Measurements from ENCODE around the gene CNTN4. TPM values are rescaled to one million over a fixed set of nuclear protein-coding genes. Genes with fewer than 3 reads are reported as not detected.
"Not testable (repeated sequence)": the region's sequence is repeated elsewhere in the genome, so short reads cannot be mapped to it uniquely, and the experiment has no call there.

The CNTN4 gene
- total RNA-seq, 2 donors from 2014 or later = 0.62 to 0.79 TPM

- Mint-ChIP-seq H3K27me3 (ENCODE audit: low read depth) (no peaks in the 10 kb centered on the region), H3K27ac (no peak overlapping the region), H3K9me3 (no peaks in the 10 kb centered on the region), H3K4me3 (no peak overlapping the region), H3K4me1 (ENCODE audit: low read depth) (no peaks in the 10 kb centered on the region), H3K36me3 (ENCODE audit: insufficient read depth in 2 of 2) (no peaks in the 10 kb centered on the region)
- no peak for ATAC-seq (replicated peaks in 1 of 2)
- DNase-seq = no peak
Observed at GRCh38 chr3:2807514-2807913, 708.8 kb downstream of the CNTN4 start.

- Mint-ChIP-seq H3K27ac (no peak overlapping the region), H3K9me3 (peaks cover 0 to 2% of the 10 kb centered on the region in 2 donors), H3K27me3 (ENCODE audit: low read depth) (peaks cover 6% of the 10 kb centered on the region), H3K4me3 (no peak overlapping the region), H3K4me1 (ENCODE audit: low read depth) (no peaks in the 10 kb centered on the region), H3K36me3 (ENCODE audit: insufficient read depth in 2 of 2) (no peaks in the 10 kb centered on the region)
- DNase-seq (no peak), ATAC-seq (replicated peaks in 1 of 2) (no peak)
Observed at GRCh38 chr3:2810723-2811122, 712.1 kb downstream of the CNTN4 start.

- Mint-ChIP-seq H3K36me3 (ENCODE audit: insufficient read depth in 2 of 2) (no peaks in the 10 kb centered on the region), H3K27me3 (ENCODE audit: low read depth) (no peaks in the 10 kb centered on the region), H3K4me1 (ENCODE audit: low read depth) (no peaks in the 10 kb centered on the region), H3K27ac (no peak overlapping the region), H3K9me3 (peaks cover 0 to 2% of the 10 kb centered on the region in 2 donors), H3K4me3 (no peak overlapping the region)
- no peak for DNase-seq
- ATAC-seq (replicated peaks in 1 of 2) = no peak
Observed at GRCh38 chr3:2819571-2819970, 720.9 kb downstream of the CNTN4 start.

GRCh38 chr3:2820982-2821381 is 722.3 kb downstream of the CNTN4 start:
- H3K27ac Mint-ChIP-seq; H3K27me3 Mint-ChIP-seq (ENCODE audit: low read depth); H3K4me1 Mint-ChIP-seq (ENCODE audit: low read depth); H3K36me3 Mint-ChIP-seq (ENCODE audit: insufficient read depth in 2 of 2); ATAC-seq (replicated peaks in 1 of 2); H3K4me3 Mint-ChIP-seq; DNase-seq; H3K9me3 Mint-ChIP-seq: not testable (repeated sequence)

GRCh38 chr3:2822611-2823010 is 723.9 kb downstream of the CNTN4 start:
- no peaks in the 10 kb centered on the region for H3K36me3 Mint-ChIP-seq (ENCODE audit: insufficient read depth in 2 of 2)
- no peak overlapping the region for H3K4me3 Mint-ChIP-seq
- no peaks in the 10 kb centered on the region for H3K27me3 Mint-ChIP-seq (ENCODE audit: low read depth)
- DNase-seq (no peak), ATAC-seq (replicated peaks in 1 of 2) (no peak)
- H3K4me1 Mint-ChIP-seq (ENCODE audit: low read depth) = no peaks in the 10 kb centered on the region
- no peak overlapping the region for H3K27ac Mint-ChIP-seq
- no peaks in the 10 kb centered on the region for H3K9me3 Mint-ChIP-seq

GRCh38 chr3:2823031-2823430 is 724.4 kb downstream of the CNTN4 start:
- Mint-ChIP-seq H3K27ac (no peak overlapping the region), H3K27me3 (ENCODE audit: low read depth) (no peaks in the 10 kb centered on the region), H3K9me3 (no peaks in the 10 kb centered on the region), H3K4me1 (ENCODE audit: low read depth) (no peaks in the 10 kb centered on the region), H3K36me3 (ENCODE audit: insufficient read depth in 2 of 2) (no peaks in the 10 kb centered on the region), H3K4me3 (no peak overlapping the region)
- ATAC-seq (replicated peaks in 1 of 2) = no peak
- DNase-seq = no peak

GRCh38 chr3:2823437-2824211 is 725.0 kb downstream of the CNTN4 start:
- DNase-seq (no peak), ATAC-seq (replicated peaks in 1 of 2) (no peak)
- H3K27ac Mint-ChIP-seq = no peak overlapping the region
- no peaks in the 10 kb centered on the region for H3K27me3 Mint-ChIP-seq (ENCODE audit: low read depth)
- H3K9me3 Mint-ChIP-seq = no peaks in the 10 kb centered on the region
- H3K36me3 Mint-ChIP-seq (ENCODE audit: insufficient read depth in 2 of 2) = no peaks in the 10 kb centered on the region
- H3K4me1 Mint-ChIP-seq (ENCODE audit: low read depth) = no peaks in the 10 kb centered on the region
- H3K4me3 Mint-ChIP-seq = no peak overlapping the region

- DNase-seq = no peak
- Mint-ChIP-seq H3K27ac (no peak overlapping the region), H3K4me1 (ENCODE audit: low read depth) (no peaks in the 10 kb centered on the region), H3K4me3 (no peak overlapping the region), H3K27me3 (ENCODE audit: low read depth) (no peaks in the 10 kb centered on the region), H3K9me3 (no peaks in the 10 kb centered on the region), H3K36me3 (ENCODE audit: insufficient read depth in 2 of 2) (no peaks in the 10 kb centered on the region)
- no peak for ATAC-seq (replicated peaks in 1 of 2)
Observed at GRCh38 chr3:2826036-2826435, 727.4 kb downstream of the CNTN4 start.

GRCh38 chr3:2826453-2826852 is 727.8 kb downstream of the CNTN4 start:
- Mint-ChIP-seq H3K36me3 (ENCODE audit: insufficient read depth in 2 of 2) (no peaks in the 10 kb centered on the region), H3K9me3 (no peaks in the 10 kb centered on the region), H3K27ac (no peak overlapping the region), H3K4me3 (no peak overlapping the region), H3K27me3 (ENCODE audit: low read depth) (peaks cover under 1% of the 10 kb centered on the region), H3K4me1 (ENCODE audit: low read depth) (no peaks in the 10 kb centered on the region)
- no peak for ATAC-seq (replicated peaks in 1 of 2)
- no peak for DNase-seq

- H3K36me3 Mint-ChIP-seq (ENCODE audit: insufficient read depth in 2 of 2) = no peaks in the 10 kb centered on the region
- no peaks in the 10 kb centered on the region for H3K9me3 Mint-ChIP-seq
- peaks cover 4% of the 10 kb centered on the region for H3K27me3 Mint-ChIP-seq (ENCODE audit: low read depth)
- no peaks in the 10 kb centered on the region for H3K4me1 Mint-ChIP-seq (ENCODE audit: low read depth)
- ATAC-seq (replicated peaks in 1 of 2) = no peak
- H3K4me3 Mint-ChIP-seq = no peak overlapping the region
- DNase-seq = no peak
- H3K27ac Mint-ChIP-seq = no peak overlapping the region
Observed at GRCh38 chr3:2837239-2837638, 738.6 kb downstream of the CNTN4 start.

- Mint-ChIP-seq H3K4me3 (no peak overlapping the region), H3K4me1 (ENCODE audit: low read depth) (no peaks in the 10 kb centered on the region), H3K27ac (no peak overlapping the region), H3K9me3 (no peaks in the 10 kb centered on the region), H3K27me3 (ENCODE audit: low read depth) (no peaks in the 10 kb centered on the region), H3K36me3 (ENCODE audit: insufficient read depth in 2 of 2) (no peaks in the 10 kb centered on the region)
- ATAC-seq (replicated peaks in 1 of 2) (no peak), DNase-seq (no peak)
Observed at GRCh38 chr3:2837910-2838309, 739.2 kb downstream of the CNTN4 start.

- no peaks in the 10 kb centered on the region for H3K9me3 Mint-ChIP-seq
Observed at GRCh38 chr3:2838546-2839157, 740.0 kb downstream of the CNTN4 start.

GRCh38 chr3:2839876-2840275 is 741.2 kb downstream of the CNTN4 start:
- ATAC-seq (replicated peaks in 1 of 2) (no peak), DNase-seq (no peak)
- H3K4me1 Mint-ChIP-seq (ENCODE audit: low read depth) = no peaks in the 10 kb centered on the region
- H3K4me3 Mint-ChIP-seq = no peak overlapping the region
- H3K27ac Mint-ChIP-seq = no peak overlapping the region
- peaks cover 6% of the 10 kb centered on the region for H3K27me3 Mint-ChIP-seq (ENCODE audit: low read depth)
- H3K9me3 Mint-ChIP-seq = peaks cover 1% of the 10 kb centered on the region in 2 donors
- H3K36me3 Mint-ChIP-seq (ENCODE audit: insufficient read depth in 2 of 2) = no peaks in the 10 kb centered on the region

More at GRCh38 chr3:2838546-2839157, 740.0 kb downstream of the CNTN4 start:
- no peaks in the 10 kb centered on the region for H3K4me1 Mint-ChIP-seq (ENCODE audit: low read depth)
- H3K27ac Mint-ChIP-seq = no peak overlapping the region
- no peaks in the 10 kb centered on the region for H3K27me3 Mint-ChIP-seq (ENCODE audit: low read depth)
- H3K4me3 Mint-ChIP-seq = no peak overlapping the region
- no peak for ATAC-seq (replicated peaks in 1 of 2)
- H3K36me3 Mint-ChIP-seq (ENCODE audit: insufficient read depth in 2 of 2) = no peaks in the 10 kb centered on the region
- DNase-seq = no peak
